ENCODE data around the gene XNDC1N. TPM values are rescaled to one million over a fixed set of nuclear protein-coding genes. Genes with fewer than 3 reads are reported as not detected.

XNDC1N gene
- total RNA-seq, 1 donor from 2014 or later = 7.6 TPM

DNA sequence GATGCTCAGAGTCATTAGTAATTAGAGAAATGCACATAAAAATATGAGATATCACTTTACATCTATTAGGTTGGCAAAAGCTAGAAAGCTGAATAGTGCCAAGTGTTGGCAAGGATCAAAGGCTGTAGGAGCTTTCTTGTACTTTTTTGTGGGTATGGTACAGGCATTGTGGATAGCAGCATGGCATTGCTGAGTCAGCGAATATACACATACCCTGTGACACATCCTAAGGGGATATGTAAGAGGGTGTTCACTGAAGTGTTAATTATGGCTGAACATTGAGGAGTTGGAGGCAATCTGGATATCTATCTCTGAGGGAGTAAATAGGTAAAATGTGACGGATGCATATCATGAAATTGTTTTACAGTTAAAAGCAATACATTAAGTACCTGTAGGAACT, 43.3 kb upstream of the XNDC1N start:
- H3K9me3 Mint-ChIP-seq (ENCODE audit: unreplicated experiment) = no peaks in the 10 kb centered on the region
- no peak for DNase-seq
- H3K27ac Mint-ChIP-seq (ENCODE audit: unreplicated experiment) = no peak overlapping the region
- H3K4me3 Mint-ChIP-seq (ENCODE audit: unreplicated experiment) = no peak overlapping the region
- peaks cover 7% of the 10 kb centered on the region for H3K4me1 Mint-ChIP-seq (ENCODE audit: low read depth, unreplicated experiment)
- H3K36me3 Mint-ChIP-seq (ENCODE audit: unreplicated experiment) = no peaks in the 10 kb centered on the region
- TF ChIP-seq, protein P1, sequence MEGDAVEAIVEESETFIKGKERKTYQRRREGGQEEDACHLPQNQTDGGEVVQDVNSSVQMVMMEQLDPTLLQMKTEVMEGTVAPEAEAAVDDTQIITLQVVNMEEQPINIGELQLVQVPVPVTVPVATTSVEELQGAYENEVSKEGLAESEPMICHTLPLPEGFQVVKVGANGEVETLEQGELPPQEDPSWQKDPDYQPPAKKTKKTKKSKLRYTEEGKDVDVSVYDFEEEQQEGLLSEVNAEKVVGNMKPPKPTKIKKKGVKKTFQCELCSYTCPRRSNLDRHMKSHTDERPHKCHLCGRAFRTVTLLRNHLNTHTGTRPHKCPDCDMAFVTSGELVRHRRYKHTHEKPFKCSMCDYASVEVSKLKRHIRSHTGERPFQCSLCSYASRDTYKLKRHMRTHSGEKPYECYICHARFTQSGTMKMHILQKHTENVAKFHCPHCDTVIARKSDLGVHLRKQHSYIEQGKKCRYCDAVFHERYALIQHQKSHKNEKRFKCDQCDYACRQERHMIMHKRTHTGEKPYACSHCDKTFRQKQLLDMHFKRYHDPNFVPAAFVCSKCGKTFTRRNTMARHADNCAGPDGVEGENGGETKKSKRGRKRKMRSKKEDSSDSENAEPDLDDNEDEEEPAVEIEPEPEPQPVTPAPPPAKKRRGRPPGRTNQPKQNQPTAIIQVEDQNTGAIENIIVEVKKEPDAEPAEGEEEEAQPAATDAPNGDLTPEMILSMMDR (IDR thresholded peaks at IDR 0.05; ENCODE audit: partially characterized antibody, unreplicated experiment) = no peak
- H3K27me3 Mint-ChIP-seq (ENCODE audit: unreplicated experiment) = no peaks in the 10 kb centered on the region

DNA sequence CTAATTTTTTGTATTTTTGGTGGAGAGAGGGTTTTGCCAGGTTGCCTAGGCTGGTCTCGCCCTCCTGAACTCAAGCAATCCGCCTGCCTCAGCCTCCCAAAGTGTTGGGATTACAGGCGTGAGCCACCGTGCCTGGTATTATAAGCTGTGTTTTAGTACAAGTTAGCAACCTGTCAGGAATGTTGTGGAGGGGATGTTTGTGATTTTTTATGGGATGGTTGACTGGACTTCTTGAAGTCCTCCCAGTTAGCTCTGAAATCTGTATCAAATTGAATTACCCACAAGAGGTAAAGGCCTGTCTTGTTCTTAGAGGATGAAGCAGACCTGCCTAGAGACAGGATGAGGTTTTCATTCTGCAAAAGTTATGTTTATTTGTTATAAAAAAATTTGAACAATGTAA, 36.2 kb upstream of the XNDC1N start:
- no peak overlapping the region for H3K4me3 Mint-ChIP-seq (ENCODE audit: unreplicated experiment)
- H3K9me3 Mint-ChIP-seq (ENCODE audit: unreplicated experiment) = no peaks in the 10 kb centered on the region
- no peaks in the 10 kb centered on the region for H3K36me3 Mint-ChIP-seq (ENCODE audit: unreplicated experiment)
- H3K27me3 Mint-ChIP-seq (ENCODE audit: unreplicated experiment) = no peaks in the 10 kb centered on the region
- H3K4me1 Mint-ChIP-seq (ENCODE audit: low read depth, unreplicated experiment) = no peaks in the 10 kb centered on the region
- H3K27ac Mint-ChIP-seq (ENCODE audit: unreplicated experiment) = no peak overlapping the region
- TF ChIP-seq, protein P1 (IDR thresholded peaks at IDR 0.05; ENCODE audit: partially characterized antibody, unreplicated experiment) = no peak
- DNase-seq = no peak

DNA sequence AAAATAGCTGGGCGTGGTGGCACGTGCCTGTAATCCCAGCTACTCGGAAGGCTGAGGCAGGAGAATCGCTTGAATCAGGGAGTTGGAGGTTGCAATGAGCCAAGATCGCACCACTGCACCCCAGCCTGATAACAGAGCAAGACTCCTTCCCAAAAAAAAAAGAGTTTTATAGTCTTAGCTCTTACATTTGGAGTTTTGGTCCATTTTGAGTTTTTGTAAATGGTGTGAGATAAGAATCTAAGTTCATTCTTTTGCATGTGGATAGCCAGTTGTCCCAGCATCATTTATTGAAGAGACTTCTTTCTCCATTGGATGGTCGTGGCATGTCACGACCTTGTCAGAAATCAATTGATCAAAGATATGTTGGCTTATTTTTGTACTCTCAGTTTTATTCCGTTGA, 35.1 kb upstream of the XNDC1N start:
- TF ChIP-seq, protein P1 (IDR thresholded peaks at IDR 0.05; ENCODE audit: partially characterized antibody, unreplicated experiment) = no peak
- Mint-ChIP-seq H3K27ac (ENCODE audit: unreplicated experiment) (no peak overlapping the region), H3K9me3 (ENCODE audit: unreplicated experiment) (no peaks in the 10 kb centered on the region), H3K4me1 (ENCODE audit: low read depth, unreplicated experiment) (no peaks in the 10 kb centered on the region), H3K36me3 (ENCODE audit: unreplicated experiment) (no peaks in the 10 kb centered on the region), H3K4me3 (ENCODE audit: unreplicated experiment) (no peak overlapping the region), H3K27me3 (ENCODE audit: unreplicated experiment) (no peaks in the 10 kb centered on the region)
- DNase-seq = no peak

DNA sequence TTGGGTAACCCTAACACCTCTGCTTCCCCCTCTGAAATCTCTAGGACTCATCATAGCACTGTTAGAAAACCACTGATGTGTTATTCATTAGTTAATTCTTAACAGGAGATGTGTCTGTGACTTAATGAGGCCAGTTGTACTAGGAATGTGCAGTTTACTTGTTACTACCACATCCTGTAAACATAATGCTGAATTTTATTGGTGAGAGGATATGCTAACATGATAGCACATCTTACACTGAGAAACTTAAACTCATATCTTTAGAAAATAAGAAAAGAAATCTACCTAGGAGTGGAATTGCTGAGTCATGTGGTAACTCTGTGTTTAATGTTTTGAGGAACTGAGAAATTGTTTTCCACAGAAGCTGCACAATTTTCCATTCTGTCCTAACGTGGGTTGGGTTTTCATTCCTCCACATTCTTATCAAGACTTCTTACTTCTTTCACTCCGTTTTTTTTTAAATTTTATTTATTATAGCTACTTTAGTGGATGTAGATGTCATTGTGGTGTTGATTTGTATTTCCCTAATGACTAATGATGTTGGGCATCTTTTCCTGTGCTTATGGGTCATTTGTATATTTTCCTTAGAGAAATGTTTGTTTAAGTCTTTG, 34.1 kb upstream of the XNDC1N start:
- H3K4me1 Mint-ChIP-seq (ENCODE audit: low read depth, unreplicated experiment) = no peaks in the 10 kb centered on the region
- no peaks in the 10 kb centered on the region for H3K9me3 Mint-ChIP-seq (ENCODE audit: unreplicated experiment)
- TF ChIP-seq, protein P1 (IDR thresholded peaks at IDR 0.05; ENCODE audit: partially characterized antibody, unreplicated experiment) = no peak
- no peak for DNase-seq
- no peaks in the 10 kb centered on the region for H3K36me3 Mint-ChIP-seq (ENCODE audit: unreplicated experiment)
- no peak overlapping the region for H3K27ac Mint-ChIP-seq (ENCODE audit: unreplicated experiment)
- no peak overlapping the region for H3K4me3 Mint-ChIP-seq (ENCODE audit: unreplicated experiment)
- no peaks in the 10 kb centered on the region for H3K27me3 Mint-ChIP-seq (ENCODE audit: unreplicated experiment)

DNA sequence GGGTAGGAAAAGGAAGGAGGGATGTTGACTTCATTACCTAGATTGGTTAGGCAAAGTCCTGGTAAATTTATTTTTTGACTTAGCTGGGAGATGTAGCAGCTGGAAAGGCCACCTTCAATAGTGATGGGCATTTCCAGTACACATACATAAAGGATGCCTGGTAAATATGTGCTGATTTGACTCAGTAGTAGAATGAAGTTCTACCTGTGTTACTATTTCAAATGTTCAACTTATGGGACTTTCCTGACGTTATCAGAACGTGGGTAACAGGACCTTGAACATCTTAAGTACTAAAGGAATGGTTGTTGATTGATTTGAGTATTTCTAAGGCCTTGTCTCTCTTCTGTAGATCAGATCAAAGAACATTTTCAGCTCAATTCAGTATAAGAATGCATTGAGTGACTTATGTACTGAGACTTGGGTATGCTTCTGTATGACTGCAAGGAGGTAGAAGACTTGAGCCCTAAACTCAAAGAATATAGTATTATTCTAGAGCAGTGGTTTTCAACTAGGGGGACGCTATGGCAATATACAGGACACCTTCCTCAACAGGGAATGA, 27.6 kb upstream of the XNDC1N start:
- H3K9me3 Mint-ChIP-seq (ENCODE audit: unreplicated experiment) = no peaks in the 10 kb centered on the region
- H3K4me3 Mint-ChIP-seq (ENCODE audit: unreplicated experiment) = no peak overlapping the region
- no peak for DNase-seq
- no peak overlapping the region for H3K27ac Mint-ChIP-seq (ENCODE audit: unreplicated experiment)
- H3K36me3 Mint-ChIP-seq (ENCODE audit: unreplicated experiment) = no peaks in the 10 kb centered on the region
- H3K4me1 Mint-ChIP-seq (ENCODE audit: low read depth, unreplicated experiment) = no peaks in the 10 kb centered on the region
- H3K27me3 Mint-ChIP-seq (ENCODE audit: unreplicated experiment) = no peaks in the 10 kb centered on the region
- TF ChIP-seq, protein P1 (IDR thresholded peaks at IDR 0.05; ENCODE audit: partially characterized antibody, unreplicated experiment) = no peak
